Coronary artery (tissue), 2 donors: ENCODE measurements around the gene TBC1D2.

ENCODE experiments used
- DNase-seq: peaks from one replicate; pipeline ENCODE4 v3.0.0-alpha.2; 2017; ENCODE audit warnings: low spot score
- H3K27ac ChIP-seq, 2 donors: fragments of 200-600 bp; sonication (generic); one replicate each; pipeline ENCODE4 v1.5.1; 2016 to 2019
- H3K4me3 ChIP-seq: fragments of 200-600 bp; sonication (generic); 2 replicates; pipeline ENCODE4 v1.5.1; 2016; ENCODE audit warnings: mild to moderate bottlenecking, moderate library complexity
- TF ChIP-seq, protein P1 (sequence below): fragments of 200-600 bp; sonication (generic); IDR thresholded peaks from one replicate; pipeline ENCODE4 v1.5.1; 2019; ENCODE audit warnings: antibody characterized with exemption

TBC1D2 gene

DNA sequence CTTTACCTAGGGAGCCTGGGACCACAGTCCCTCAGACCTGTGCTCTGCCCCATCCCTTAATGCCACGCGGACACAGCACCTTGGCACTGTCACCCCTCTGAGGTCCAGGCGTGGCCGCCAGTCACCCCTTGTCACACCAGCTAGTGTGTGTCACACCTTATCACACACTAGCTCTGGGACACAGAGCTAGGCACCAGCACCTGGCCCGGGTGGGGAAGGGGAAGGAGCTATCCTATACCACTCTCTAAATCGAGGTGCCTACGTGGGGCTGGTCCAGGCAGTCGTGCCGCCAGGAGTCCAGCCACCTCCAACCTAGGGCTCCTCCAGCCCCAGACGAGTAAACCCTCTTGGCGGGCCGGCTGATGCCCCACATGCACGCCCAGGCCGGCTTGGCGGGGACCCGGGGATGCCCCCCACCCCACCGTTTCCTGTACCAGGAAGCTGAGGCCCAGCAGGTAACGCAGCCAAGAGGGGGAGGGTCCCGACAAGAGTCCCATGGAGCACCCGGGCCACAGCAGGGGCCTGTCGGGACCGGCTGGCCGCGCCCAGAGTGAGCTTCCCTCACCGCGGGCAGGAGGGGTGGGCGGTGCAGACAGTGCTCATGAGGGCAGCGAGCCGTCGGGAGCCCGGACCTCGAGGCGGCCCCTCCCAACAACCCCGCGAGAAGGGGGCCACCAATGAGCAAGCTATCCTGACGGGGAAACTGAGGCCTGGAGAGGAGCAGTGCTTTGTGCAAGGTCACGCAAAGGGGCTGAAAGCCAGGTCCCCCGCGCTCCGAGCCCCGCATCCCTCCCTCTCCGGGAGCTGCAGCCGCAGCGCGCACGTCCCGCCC, 63.6 kb downstream of the TBC1D2 start:
- DNase-seq, result no peak
- H3K4me3 ChIP-seq, result peak overlapping the region; percentile 79
- no peak overlapping the region for H3K27ac ChIP-seq
- TF ChIP-seq, protein P1, sequence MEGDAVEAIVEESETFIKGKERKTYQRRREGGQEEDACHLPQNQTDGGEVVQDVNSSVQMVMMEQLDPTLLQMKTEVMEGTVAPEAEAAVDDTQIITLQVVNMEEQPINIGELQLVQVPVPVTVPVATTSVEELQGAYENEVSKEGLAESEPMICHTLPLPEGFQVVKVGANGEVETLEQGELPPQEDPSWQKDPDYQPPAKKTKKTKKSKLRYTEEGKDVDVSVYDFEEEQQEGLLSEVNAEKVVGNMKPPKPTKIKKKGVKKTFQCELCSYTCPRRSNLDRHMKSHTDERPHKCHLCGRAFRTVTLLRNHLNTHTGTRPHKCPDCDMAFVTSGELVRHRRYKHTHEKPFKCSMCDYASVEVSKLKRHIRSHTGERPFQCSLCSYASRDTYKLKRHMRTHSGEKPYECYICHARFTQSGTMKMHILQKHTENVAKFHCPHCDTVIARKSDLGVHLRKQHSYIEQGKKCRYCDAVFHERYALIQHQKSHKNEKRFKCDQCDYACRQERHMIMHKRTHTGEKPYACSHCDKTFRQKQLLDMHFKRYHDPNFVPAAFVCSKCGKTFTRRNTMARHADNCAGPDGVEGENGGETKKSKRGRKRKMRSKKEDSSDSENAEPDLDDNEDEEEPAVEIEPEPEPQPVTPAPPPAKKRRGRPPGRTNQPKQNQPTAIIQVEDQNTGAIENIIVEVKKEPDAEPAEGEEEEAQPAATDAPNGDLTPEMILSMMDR, result no peak

DNA sequence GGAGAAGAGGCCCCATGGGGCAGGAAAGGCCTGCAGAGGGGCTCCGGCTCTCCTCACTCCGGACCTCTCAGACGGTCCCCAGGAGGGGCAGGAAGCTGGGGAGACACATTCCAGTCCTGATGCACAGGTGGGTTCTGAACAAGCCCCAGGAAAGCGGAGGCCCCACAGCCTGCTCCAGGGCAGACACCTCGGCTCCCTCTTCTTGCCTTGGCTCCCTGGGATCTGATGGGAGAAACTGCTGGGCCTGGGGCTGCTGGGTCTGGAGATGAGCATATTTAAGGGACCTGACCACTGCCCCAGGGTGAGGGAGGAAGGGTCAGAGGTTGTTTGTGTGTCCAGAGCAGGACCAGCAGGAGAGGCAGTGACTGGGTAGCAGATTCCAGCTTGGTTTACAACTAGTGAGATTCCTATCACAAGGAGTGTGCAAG, 64.3 kb downstream of the TBC1D2 start:
- peak overlapping the region; percentile 79 for H3K4me3 ChIP-seq
- TF ChIP-seq, protein P1, result no peak
- no peak for DNase-seq
- H3K27ac ChIP-seq, result no peak overlapping the region

DNA sequence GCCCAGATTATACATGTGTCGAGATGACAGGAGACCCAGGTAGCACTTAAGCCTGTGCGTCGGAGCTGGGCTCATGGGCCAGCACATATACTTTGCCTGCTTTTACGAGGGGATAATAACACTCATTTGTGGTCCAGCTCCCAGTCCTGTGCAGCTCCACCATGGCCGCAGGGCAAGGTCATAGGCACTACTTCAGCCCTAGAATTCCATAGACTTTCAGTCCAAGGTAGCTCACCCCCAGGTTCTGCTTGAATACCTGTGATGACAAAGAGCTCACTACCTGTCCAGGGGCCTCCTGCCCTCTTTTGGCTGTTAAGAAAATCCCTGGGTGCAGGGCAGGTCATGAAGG, 64.7 kb downstream of the TBC1D2 start:
- DNase-seq, result no peak
- H3K27ac ChIP-seq, result no peak overlapping the region
- no peak overlapping the region for H3K4me3 ChIP-seq
- TF ChIP-seq, protein P1, result no peak

DNA sequence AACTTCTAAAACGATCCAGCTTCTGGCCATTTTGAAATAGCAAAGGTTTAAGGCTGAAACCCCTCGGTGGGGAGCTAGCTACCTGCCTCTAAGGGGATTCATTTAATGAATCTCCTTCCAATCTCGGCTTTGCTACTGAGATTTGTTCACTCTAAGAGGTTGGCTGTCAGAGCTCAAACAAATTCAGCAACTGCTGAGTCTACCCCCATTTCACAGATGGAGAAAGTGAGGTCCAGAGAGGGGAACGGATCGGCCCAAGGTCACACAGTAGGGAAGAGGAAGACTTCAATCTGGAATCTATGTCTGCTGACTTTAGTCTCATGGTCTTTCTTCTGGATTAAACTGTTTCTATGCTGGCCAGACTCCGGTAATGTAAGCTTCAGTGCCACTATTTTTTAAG, 66.0 kb downstream of the TBC1D2 start:
- no peak for DNase-seq
- H3K4me3 ChIP-seq, result no peak overlapping the region
- H3K27ac ChIP-seq, result no peak overlapping the region
- TF ChIP-seq, protein P1, result no peak

DNA sequence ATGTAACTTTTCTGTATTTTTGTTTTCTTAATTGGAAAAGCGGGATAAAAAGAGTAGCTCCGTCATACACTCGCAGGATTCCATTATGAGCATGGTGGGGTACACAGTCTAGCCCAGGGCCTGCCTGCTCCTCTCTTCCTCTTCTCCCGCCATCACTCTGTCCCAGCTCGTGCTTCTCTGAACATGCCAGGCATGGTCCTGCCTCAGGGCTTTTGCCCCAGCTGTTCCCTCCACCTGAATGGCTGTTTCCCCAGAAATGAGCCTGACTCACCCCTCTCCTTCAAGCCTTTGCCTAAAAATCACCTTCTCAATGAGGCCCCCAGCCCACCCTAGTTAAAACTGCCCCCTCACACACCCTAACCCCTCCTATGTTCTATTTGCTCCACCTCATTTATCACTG, 67.5 kb downstream of the TBC1D2 start:
- TF ChIP-seq, protein P1, result no peak
- DNase-seq, result no peak
- H3K4me3 ChIP-seq, result no peak overlapping the region
- H3K27ac ChIP-seq, result no peak overlapping the region

DNA sequence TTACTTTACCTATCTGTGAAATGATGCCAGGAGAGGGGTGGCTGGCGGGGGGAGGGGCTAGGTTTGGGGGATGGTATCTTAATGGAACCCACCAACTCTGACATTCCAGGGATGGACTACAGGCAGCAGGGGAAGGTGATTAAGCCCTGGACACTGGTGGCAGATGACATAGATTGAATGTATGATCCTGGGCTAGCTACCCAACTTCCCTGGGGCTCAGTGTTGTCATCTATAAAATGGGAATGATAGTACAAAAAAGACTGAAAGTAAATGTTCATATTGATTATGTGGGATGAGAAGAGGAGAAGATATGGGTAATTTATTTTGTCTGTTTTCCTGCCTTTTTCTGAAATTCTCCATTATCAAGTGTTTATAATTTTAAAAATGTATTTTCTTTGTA, 69.2 kb downstream of the TBC1D2 start:
- H3K27ac ChIP-seq, result no peak overlapping the region
- DNase-seq, result no peak
- TF ChIP-seq, protein P1, result no peak

GRCh38 chr9:98185611-98186171, 69.8 kb downstream of the TBC1D2 start:
- TF ChIP-seq, protein P1, result no peak
- H3K27ac ChIP-seq, result no peak overlapping the region
- H3K4me3 ChIP-seq, result no peak overlapping the region
- DNase-seq, result no peak

More for the DNA sequence above, 69.2 kb downstream of the TBC1D2 start:
- no peak overlapping the region for H3K4me3 ChIP-seq
